Posterior cingulate gyrus (tissue), 11 donors: Measurements from ENCODE around the gene OXGR1.

Source experiments
- DNase-seq, 10 donors: peaks; one replicate each; pipeline versions ENCODE4 v3.0.0 to v3.0.0-alpha.2; 2020 to 2021; ENCODE audit warnings: mixed read lengths in 3 of 10
- intact Hi-C: fragments of 100-400 bp; cut with DNase I; formaldehyde crosslinking; loops from one replicate; pipeline ENCODE4 v1.15.1; 2023

The OXGR1 gene

DNA sequence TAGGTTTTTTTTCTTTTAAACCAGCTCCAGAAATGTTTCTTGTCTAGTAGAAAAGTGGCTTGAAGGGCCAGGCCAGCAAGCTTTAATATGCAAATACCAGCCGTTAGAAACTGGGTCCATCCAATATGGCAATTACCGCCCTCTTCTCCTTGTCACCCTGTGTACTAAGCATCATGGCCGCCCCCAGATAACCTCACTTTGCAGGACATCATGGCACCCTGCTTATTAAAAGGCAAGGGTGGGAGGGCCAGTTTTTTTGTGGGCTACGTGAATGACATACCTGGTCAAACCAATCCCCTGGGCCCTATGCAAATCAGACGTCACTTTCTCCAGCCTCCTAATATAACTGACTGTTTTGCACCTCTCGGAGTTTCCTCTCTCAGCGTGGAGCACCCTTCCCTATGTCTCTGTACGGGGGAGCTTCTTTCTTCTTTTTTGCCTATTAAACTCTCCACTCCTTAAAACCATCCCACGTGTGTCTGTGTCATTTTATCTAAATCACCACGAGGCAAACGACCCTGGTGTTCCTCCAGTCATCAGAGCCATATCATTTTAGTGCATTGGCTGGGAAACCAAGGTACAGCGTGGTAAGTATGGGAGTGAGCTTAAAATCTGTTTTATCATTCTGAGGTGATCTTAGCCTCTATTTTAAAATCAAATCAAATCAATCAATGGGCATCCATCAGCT lies 27.7 kb downstream of the OXGR1 start:
- no peak for DNase-seq
- intact Hi-C loops: no loop called here

DNA sequence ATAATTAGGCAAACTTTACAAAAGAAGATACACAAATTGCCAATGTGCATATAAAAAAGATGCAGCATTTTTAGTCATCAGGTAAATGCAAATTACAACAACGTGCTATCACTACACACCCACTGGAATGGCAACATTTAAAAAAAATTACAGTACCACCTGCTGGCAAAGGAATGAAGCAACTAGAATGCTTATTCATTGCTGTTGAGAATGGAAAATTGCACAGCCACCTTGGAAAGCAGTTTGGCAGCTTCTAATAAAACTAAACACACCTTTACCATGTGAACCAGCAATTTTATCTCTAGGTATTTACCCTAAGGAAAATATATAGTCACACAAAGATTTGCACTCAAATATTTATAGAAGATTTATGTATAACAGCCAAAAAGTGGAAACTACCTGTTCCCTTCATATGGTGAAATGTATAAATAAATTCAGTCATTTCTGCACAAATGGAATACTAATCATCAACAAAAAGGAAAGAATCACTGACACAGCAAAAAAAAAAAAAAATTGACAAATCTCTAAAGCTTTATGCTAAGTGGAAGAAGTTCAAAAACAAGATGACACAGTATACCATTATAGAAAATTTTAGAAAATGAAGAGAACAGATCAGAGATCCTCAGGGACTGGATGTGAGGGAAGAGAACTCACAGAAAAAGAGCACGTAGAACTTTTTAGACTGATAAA lies 30.3 kb downstream of the OXGR1 start:
- intact Hi-C loops: no loop called here
- no peak for DNase-seq

- DNase-seq: no peak
- intact Hi-C loops: no loop called here
Measured at GRCh38 chr13:96960379-96960778, 33.9 kb downstream of the OXGR1 start.

DNA sequence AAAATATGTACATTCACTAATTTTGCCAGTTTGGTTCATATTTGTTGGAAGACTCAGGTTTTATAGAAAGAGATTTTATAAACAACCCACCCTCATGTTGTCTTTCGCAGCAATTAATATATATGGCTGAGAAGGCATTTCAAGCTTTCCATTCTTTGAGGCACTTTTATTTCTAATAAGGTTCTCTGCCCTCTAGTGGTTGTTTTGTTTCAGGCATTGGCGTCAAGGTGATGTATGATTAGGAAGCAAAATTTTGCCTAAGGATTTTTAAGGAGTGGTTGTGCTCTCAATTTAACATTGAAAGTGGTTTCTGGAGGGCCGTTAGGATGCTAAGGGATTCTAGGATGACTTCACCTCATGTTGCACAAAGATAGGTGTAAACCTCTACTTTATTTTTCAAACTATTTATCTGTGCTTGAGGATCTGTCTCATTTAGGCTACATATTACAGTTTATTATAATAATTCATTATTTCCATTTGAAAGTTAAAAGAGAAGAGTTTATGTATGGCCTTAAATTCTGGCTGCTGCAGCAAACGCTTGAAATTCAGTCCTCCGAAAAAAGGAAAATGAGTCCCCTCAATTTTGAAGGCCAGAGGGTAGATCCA lies 35.9 kb downstream of the OXGR1 start:
- intact Hi-C loops: loop anchor here (5.0 to 10.0 kb wide), 2 partner anchors 134 to 936 kb away; no protein-coding TSS in a partner anchor
- peak in 1 of 10 donors; percentile 11 for DNase-seq

- intact Hi-C loops: loop anchor here (10.0 kb wide), 1 partner anchor 128 kb away; no protein-coding TSS in a partner anchor
- DNase-seq: no peak
Measured at GRCh38 chr13:96952595-96952994, 41.7 kb downstream of the OXGR1 start.

DNA sequence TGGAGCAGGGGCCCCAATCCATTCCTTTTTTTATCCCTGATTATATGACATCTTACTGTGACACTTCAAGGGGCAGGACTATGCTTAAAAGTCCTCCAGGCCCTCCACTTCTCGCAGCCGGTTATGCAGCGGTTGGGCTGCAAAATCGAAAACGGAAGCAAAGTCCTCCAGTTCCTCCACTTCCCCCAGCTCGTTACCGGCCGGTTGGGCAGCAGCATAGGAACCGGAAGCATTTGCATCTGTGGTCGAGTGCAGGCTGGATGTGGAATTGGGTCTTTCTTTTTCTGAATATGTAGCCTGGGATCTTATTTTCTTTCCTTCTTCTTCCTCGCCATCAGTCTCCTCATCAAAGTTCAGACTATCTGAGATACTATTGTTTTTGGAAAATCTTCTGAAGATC lies 46.1 kb downstream of the OXGR1 start:
- intact Hi-C loops: no loop called here
- DNase-seq: peak in 1 of 10 donors; percentile 51

- peak in 1 of 10 donors; percentile 65 for DNase-seq
- intact Hi-C loops: no loop called here
Measured at GRCh38 chr13:96947343-96947910, 46.8 kb downstream of the OXGR1 start.

- intact Hi-C loops: no loop called here
- DNase-seq: peak in 1 of 10 donors; percentile 77
Measured at GRCh38 chr13:96946709-96947311, 47.5 kb downstream of the OXGR1 start.

- intact Hi-C loops: no loop called here
- DNase-seq: no peak
Measured at GRCh38 chr13:96940961-96941360, 53.3 kb downstream of the OXGR1 start.

DNA sequence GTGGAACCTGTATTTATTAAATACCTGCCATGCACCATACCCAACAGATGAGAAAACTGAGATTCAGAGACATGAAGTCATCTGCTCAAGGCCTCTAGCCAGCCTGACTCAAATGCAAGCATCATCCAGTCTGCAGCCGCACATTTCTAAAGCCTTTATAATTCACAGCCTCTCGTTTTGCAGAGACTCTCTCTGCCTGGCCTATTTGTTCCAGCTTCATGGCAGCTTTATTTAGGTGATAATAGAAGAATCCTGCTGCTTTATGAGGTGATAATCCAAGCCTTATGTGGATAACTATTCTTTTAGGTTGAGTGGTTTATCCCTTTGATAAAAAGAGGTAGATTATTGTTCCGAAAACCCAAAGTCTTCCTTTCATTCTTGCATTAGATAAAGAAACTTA lies 58.4 kb downstream of the OXGR1 start:
- intact Hi-C loops: no loop called here
- no peak for DNase-seq
